ENCODE data around the gene PPY.
A peak's percentile ranks its signal among the peaks of the same experiment; 100 is the strongest.
"Not testable (repeated sequence)": the region's sequence is repeated elsewhere in the genome, so short reads cannot be mapped to it uniquely, and the experiment has no call there.

PPY gene

GRCh38 chr17:43901861-43902589, 40.3 kb downstream of the PPY start:
- DNase-seq: no peak

- no peak for DNase-seq
Measured at GRCh38 chr17:43900858-43901754, 41.2 kb downstream of the PPY start.

DNA sequence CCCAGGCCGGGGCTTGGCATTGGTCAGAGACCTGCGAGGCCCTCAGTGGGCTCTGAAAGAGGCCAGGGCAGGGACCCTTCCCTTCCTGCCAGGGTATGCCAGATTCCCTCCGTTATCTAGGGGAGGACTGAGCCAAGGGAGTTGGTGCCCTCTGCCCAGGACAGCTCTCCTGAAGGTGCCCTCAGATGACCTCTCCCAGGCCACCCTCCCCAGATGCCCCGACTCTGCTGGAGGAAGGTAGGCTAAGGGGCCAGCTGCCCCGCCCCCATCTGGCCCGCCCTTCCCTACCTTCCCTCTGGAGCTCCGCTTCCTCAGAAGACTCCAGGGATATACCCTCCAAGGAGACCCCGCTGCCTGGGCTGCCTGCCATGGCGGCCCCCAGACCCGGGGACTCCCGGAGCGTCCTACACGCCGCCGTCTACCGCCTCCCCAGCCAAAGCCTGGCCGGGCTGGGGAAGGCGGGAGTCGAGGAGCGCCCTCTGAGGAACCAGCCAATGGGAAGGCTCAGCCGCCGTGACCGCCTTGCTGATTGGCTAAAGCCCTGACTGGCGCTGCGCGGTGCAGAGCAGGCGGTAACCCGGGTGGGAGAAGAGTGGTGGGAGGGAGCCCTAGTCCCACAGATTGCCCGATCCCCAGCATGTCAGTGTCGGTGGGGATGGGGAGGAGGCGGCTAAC, 42.0 kb downstream of the PPY start:
- DNase-seq: peak; percentile 81

DNA sequence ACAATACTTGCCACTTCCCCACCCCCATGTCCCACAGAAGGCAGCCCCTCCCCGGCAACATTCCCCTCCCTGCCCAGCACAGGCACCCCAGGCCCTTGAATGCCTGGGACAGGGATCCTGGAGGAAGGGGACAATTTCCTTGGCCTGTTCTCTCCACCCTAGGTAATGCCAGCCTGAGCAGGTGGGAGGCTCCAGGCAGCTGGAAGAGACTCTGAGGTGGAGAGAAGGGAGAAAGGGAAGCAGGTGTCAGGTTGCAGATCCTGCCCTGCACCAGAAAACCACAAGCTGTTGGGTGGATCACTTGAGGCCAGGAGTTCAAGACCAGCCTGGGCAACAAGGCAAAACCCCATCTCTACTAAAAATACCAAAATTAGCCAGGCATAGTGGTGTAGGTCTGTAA, 43.8 kb downstream of the PPY start:
- no peak for DNase-seq

DNA sequence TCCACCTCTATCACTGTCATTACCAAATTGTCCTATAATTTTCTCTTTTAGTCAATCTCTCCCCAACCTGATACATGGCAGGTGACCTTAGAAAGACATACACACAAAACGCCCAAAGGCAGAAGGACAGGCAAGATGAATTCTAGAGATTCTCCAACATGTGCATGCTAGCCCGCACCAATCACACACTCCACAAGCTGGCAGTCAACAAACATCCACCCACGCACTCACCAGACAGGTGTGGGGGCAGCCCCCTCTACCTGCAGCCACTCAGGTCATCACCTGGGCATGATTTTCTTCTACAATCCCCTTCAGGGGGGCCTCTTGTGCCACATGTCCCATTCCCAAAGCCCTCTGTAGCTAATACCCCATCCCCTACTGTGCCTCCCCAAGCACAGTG, 44.4 kb downstream of the PPY start:
- DNase-seq: no peak

GRCh38 chr17:43894494-43894893, 47.8 kb downstream of the PPY start:
- DNase-seq: not testable (repeated sequence)

GRCh38 chr17:43892647-43892952, 49.7 kb downstream of the PPY start:
- no peak for DNase-seq

DNA sequence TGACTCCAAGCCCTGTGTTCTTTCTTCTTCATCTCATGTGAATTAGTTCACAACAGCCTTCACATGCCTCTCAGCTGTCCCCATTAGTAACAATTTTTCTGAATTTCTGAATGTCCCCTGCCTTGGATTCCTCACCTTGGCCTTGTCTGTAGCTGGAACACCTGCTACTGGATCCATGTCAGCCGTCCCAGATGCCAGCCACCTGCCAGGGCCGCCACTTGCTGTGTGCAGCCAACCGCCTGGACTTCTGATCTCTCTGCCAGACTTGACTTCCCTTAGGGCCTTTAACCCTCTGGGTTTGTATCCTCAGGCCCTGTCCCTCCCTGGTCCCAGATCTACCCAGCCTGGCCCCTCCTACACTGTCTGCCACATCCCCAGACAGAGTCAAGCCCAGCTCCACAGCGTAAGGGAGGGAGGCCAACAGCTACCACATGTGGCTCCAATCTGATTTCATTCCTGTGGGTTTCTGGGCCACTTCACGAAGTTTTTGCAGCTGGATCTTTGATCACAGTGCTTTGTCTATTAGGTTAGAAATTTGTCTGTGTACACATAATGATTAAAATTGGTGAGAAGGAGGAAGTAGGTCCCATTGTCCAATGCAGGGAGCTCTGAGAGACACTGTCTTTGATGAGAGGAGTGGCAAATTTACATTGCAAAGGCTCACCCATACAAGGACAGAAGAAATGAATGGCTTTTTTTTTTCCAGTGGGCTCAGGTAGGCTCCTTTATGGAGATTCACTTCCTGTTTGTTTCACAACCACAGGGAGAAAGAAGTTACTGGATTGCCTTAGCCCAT, 50.2 kb downstream of the PPY start:
- DNase-seq: no peak
